Tibial nerve (tissue), 4 donors: Measurements from ENCODE around the gene BMERB1.

ENCODE experiments used
- EP300 ChIP-seq, 2 donors: sonication (generic); formaldehyde crosslinking; IDR thresholded peaks; one replicate each; pipeline ENCODE4 v1.6.1; 2017; ENCODE audit warnings: antibody characterized with exemption in 2 of 2, mild to moderate bottlenecking in 1 of 2
- POLR2A ChIP-seq, 2 donors: fragments of 450-650 bp; IDR thresholded peaks; one replicate each; pipeline ENCODE4 v1.6.1; 2017; ENCODE audit warnings: antibody characterized with exemption in 2 of 2, mild to moderate bottlenecking in 2 of 2, moderate library complexity in 2 of 2
- TF ChIP-seq, protein P1 (sequence below), 5 experiments: fragments of 200-600 bp in 3 of 5; fragments of 450-650 bp in 2 of 5; sonication (generic) in 3 of 5; IDR thresholded peaks; one replicate each; pipeline ENCODE4 v1.5.1; 2016 to 2019; ENCODE audit warnings: antibody characterized with exemption in 5 of 5, mild to moderate bottlenecking in 3 of 5, moderate library complexity in 2 of 5

GRCh38 chr16:15544405-15544804 lies 110.0 kb downstream of the BMERB1 start:
- TF ChIP-seq, protein P1, sequence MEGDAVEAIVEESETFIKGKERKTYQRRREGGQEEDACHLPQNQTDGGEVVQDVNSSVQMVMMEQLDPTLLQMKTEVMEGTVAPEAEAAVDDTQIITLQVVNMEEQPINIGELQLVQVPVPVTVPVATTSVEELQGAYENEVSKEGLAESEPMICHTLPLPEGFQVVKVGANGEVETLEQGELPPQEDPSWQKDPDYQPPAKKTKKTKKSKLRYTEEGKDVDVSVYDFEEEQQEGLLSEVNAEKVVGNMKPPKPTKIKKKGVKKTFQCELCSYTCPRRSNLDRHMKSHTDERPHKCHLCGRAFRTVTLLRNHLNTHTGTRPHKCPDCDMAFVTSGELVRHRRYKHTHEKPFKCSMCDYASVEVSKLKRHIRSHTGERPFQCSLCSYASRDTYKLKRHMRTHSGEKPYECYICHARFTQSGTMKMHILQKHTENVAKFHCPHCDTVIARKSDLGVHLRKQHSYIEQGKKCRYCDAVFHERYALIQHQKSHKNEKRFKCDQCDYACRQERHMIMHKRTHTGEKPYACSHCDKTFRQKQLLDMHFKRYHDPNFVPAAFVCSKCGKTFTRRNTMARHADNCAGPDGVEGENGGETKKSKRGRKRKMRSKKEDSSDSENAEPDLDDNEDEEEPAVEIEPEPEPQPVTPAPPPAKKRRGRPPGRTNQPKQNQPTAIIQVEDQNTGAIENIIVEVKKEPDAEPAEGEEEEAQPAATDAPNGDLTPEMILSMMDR (IDR thresholded peaks at IDR 0.05) = no peak
- TF ChIP-seq EP300 (IDR thresholded peaks at IDR 0.05) (no peak), POLR2A (IDR thresholded peaks at IDR 0.05) (no peak)
